ENCODE results near the gene FHDC1.

Gene FHDC1

DNA sequence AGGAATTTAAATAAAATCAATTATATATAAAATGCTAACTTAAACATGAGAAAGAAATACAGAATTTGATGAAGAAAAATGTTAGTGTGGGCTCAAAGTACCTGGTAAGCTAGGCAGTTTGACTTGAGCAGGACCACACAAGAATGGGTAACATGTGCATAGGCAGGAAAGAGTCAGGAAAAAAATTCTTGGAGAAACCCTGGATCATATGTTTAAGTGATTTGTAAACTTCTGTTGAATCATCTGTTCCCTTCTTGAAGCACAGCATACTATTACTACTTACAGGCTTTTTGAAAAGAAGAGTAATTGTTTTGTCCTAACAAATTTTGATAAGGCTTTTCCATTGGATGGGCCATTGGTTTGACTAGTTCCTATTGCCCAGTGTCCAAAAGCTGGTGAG, 37.5 kb upstream of the FHDC1 start:
- Histone ChIP-seq H3K27ac (no peak overlapping the region), H3K9me3 (ENCODE audit: severe bottlenecking) (no peaks in the 10 kb centered on the region)
- TF ChIP-seq, protein P1, sequence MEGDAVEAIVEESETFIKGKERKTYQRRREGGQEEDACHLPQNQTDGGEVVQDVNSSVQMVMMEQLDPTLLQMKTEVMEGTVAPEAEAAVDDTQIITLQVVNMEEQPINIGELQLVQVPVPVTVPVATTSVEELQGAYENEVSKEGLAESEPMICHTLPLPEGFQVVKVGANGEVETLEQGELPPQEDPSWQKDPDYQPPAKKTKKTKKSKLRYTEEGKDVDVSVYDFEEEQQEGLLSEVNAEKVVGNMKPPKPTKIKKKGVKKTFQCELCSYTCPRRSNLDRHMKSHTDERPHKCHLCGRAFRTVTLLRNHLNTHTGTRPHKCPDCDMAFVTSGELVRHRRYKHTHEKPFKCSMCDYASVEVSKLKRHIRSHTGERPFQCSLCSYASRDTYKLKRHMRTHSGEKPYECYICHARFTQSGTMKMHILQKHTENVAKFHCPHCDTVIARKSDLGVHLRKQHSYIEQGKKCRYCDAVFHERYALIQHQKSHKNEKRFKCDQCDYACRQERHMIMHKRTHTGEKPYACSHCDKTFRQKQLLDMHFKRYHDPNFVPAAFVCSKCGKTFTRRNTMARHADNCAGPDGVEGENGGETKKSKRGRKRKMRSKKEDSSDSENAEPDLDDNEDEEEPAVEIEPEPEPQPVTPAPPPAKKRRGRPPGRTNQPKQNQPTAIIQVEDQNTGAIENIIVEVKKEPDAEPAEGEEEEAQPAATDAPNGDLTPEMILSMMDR (IDR thresholded peaks at IDR 0.05; ENCODE audit: low read depth, low read length), result no peak

DNA sequence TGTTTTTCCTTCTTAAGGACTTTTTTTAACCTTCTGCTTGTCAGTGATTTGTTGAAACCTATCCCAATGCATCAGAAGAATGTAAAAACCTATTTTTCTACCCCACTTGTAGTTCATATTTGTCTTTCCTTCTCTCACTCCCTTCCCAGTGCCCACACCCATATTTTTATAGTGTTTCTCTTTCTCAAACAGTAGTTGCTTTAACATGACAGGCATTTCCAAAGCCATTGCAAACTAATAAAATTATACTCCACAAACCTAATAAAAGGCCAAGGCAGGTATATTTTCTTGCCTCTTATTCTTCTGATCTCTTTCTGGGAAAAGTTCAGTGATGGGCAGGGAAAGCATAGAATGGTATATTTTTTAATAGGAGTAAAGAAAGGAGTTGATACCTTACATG, 35.7 kb upstream of the FHDC1 start:
- H3K9me3 ChIP-seq (ENCODE audit: severe bottlenecking), result no peaks in the 10 kb centered on the region
- no peak overlapping the region for H3K4me3 ChIP-seq (ENCODE audit: low read depth, low read length)
- TF ChIP-seq, protein P1 (IDR thresholded peaks at IDR 0.05; ENCODE audit: low read depth, low read length), result no peak
- H3K36me3 ChIP-seq, result peaks cover 4% of the 10 kb centered on the region
- no peak overlapping the region for H3K27ac ChIP-seq
- H3K27me3 ChIP-seq (ENCODE audit: insufficient read depth, low read depth, severe bottlenecking), result no peaks in the 10 kb centered on the region
- no peak for DNase-seq

More for the DNA sequence above, 37.5 kb upstream of the FHDC1 start:
- Histone ChIP-seq H3K4me3 (ENCODE audit: low read depth, low read length) (no peak overlapping the region), H3K27me3 (ENCODE audit: insufficient read depth, low read depth, severe bottlenecking) (no peaks in the 10 kb centered on the region), H3K36me3 (peaks cover 7% of the 10 kb centered on the region)
- DNase-seq, result no peak

DNA sequence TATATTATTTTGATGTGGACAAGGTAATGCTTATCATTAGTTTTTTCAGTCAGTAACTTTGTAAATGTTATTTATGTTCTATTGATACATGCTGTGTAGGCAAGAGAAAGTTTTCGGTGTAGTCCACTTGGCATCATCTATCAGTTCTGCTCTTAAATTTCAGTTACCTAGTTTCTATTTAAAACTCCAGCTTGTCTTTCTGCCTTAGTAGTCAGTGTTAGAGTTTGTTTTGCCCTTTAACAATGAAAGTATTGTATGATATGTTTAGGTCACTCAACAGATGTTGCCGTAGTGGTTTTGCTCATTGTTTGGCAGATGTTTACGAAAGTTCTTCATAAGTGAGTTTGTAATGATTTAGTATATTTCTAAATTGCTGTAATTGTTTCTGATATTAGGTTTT, 34.9 kb upstream of the FHDC1 start:
- TF ChIP-seq, protein P1 (IDR thresholded peaks at IDR 0.05; ENCODE audit: low read depth, low read length), result no peak
- Histone ChIP-seq H3K27ac (no peak overlapping the region), H3K27me3 (ENCODE audit: insufficient read depth, low read depth, severe bottlenecking) (no peaks in the 10 kb centered on the region), H3K36me3 (peaks cover 4% of the 10 kb centered on the region), H3K9me3 (ENCODE audit: severe bottlenecking) (no peaks in the 10 kb centered on the region), H3K4me3 (ENCODE audit: low read depth, low read length) (no peak overlapping the region)
- DNase-seq, result no peak

DNA sequence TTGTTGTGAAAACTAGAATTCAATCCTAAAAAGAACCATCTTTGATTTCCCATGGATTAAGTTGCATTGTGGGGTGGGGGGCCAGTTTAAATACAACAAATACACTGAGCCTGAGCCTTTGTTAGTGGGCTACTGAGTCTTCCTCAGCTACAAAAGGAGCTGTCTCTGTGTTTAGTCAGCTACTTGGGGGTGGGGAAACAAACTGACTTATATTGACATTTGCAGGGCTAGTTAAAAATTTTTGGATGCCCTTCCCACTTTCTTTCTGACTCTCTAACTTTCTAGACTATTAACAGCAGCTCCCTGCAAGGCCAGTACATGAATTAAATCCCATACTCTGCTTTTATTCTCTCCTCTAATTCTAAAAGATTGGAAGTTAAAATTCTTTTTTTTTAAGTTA, 32.5 kb upstream of the FHDC1 start:
- Histone ChIP-seq H3K36me3 (peaks cover 11% of the 10 kb centered on the region), H3K27ac (no peak overlapping the region)

DNA sequence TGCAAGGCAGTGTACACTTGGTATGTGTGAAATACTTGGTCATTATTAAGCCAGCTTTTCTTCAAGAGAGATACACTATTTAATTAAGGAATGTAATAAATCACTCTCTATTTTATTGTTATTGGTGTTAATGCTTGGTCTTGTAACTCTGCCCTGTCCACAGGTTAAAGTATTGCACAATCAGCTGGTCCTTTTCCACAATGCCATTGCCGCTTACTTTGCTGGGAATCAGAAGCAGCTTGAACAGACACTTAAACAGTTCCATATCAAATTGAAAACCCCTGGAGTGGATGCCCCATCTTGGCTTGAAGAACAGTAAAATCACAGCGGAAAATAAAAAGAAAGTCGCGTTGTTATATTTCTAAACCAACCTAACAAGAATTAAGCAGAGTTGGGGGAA, 26.2 kb upstream of the FHDC1 start:
- H3K9me3 ChIP-seq (ENCODE audit: severe bottlenecking), result no peaks in the 10 kb centered on the region
- peaks cover 12% of the 10 kb centered on the region for H3K36me3 ChIP-seq
- H3K4me3 ChIP-seq (ENCODE audit: low read depth, low read length), result no peak overlapping the region
- TF ChIP-seq, protein P1 (IDR thresholded peaks at IDR 0.05; ENCODE audit: low read depth, low read length), result no peak
- no peaks in the 10 kb centered on the region for H3K27me3 ChIP-seq (ENCODE audit: insufficient read depth, low read depth, severe bottlenecking)
- DNase-seq, result no peak
- no peak overlapping the region for H3K27ac ChIP-seq

More for the DNA sequence above, 32.5 kb upstream of the FHDC1 start:
- no peaks in the 10 kb centered on the region for H3K27me3 ChIP-seq (ENCODE audit: insufficient read depth, low read depth, severe bottlenecking)
- no peak overlapping the region for H3K4me3 ChIP-seq (ENCODE audit: low read depth, low read length)
- TF ChIP-seq, protein P1 (IDR thresholded peaks at IDR 0.05; ENCODE audit: low read depth, low read length), result no peak
- no peaks in the 10 kb centered on the region for H3K9me3 ChIP-seq (ENCODE audit: severe bottlenecking)
- no peak for DNase-seq

DNA sequence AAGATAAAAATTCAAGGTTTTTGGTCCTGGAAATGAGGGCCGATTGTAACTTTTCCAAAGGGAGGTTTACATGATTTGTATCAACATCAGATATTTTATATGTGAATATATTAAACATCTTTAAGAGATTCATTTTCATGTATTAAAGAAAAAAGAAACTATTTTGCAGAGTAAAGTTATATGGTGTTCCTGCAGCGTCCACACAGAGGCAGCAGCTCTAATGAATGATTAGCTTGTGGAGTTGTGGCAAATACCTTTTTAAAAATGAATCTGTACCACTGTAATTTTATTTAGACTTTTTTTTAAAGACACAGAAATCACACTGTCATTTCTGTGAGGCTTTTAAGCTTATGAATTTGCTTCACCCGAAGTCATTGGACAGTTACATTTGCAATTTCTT, 25.6 kb upstream of the FHDC1 start:
- Histone ChIP-seq H3K4me3 (ENCODE audit: low read depth, low read length) (no peak overlapping the region), H3K9me3 (ENCODE audit: severe bottlenecking) (no peaks in the 10 kb centered on the region), H3K36me3 (peaks cover 12% of the 10 kb centered on the region), H3K27ac (no peak overlapping the region), H3K27me3 (ENCODE audit: insufficient read depth, low read depth, severe bottlenecking) (no peaks in the 10 kb centered on the region)
- TF ChIP-seq, protein P1 (IDR thresholded peaks at IDR 0.05; ENCODE audit: low read depth, low read length), result no peak
- no peak for DNase-seq

Data from WERI-Rb-1 (cell line).